ENCODE data around the gene SS18L1.

GRCh38 chr20:62158541-62158940 lies 15.0 kb downstream of the SS18L1 start:
- no peak for TF ChIP-seq CTCF (IDR thresholded peaks at IDR 0.05; ENCODE audit: insufficient read depth, low read length)
- TF ChIP-seq GABPA (IDR thresholded peaks at IDR 0.05; ENCODE audit: low read depth): no peak
- TF ChIP-seq POLR2AphosphoS5 (IDR thresholded peaks at IDR 0.05; ENCODE audit: low read depth): no peak
